Body of pancreas (tissue), 4 donors: ENCODE measurements around the gene PYGO2.

ENCODE experiments used
- CTCF ChIP-seq, 7 experiments: fragments of 450-650 bp in 4 of 7; fragments of 200-600 bp in 3 of 7; sonication (generic) in 3 of 7; IDR thresholded peaks; one replicate each; pipeline ENCODE4 v1.5.1; 2016 to 2019; ENCODE audit warnings: antibody characterized with exemption in 7 of 7
- POLR2A ChIP-seq, 3 donors: fragments of 450-650 bp; IDR thresholded peaks; one replicate each; pipeline ENCODE4 v1.6.1; 2016; ENCODE audit warnings: antibody characterized with exemption in 3 of 3, mild to moderate bottlenecking in 2 of 3

DNA sequence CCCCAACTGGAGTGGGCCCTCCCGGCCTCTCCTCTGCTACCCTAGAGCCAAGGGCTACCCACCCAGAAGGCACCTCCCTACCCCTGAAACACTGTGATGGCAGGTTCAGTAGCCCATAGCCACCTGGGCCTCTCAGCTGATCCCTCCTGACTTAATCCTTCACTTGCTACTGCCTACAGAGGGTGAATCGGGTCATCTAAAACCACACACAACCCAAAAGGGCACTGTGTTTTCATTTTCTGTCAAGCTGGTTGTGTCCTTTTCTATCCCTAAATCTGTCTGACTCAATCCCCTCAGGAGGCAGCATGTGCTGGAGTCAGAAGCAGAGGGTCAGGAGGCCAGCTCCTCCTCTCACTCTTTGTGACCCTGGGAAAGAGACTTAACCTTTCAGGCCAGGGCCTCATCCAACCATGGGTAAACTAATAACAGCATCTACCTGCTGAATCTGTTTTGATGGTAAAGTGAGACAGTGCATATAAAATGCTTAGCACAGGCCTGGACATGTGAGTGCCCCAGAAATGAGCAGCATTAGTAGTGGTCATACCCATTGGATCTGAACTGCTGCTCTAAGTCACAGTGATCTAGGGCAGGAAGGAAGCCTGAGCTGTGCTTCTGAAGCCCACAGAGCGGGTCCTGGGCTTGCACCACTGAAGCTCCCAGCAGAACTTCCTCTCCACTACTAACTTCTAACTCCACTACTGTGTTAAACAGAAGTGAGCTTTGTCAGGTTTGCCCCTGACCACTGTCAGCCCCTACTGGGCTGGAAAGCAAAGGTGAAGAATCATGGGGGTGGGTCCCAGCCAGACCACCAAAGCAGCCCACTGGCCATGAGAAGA is 36.0 kb downstream of the PYGO2 start:
- TF ChIP-seq CTCF (IDR thresholded peaks at IDR 0.05) (no peak), POLR2A (IDR thresholded peaks at IDR 0.05) (no peak)
